22Rv1 (cell line): Measurements from ENCODE around the gene DKC1.
"Not testable (repeated sequence)": the region's sequence is repeated elsewhere in the genome, so short reads cannot be mapped to it uniquely, and the experiment has no call there.

ENCODE experiments used
- H3K27ac ChIP-seq: fragments of 450-650 bp; 2 replicates; pipeline ENCODE4 v1.5.1; 2017
- CTCF ChIP-seq: fragments of 450-650 bp; IDR thresholded peaks from 2 replicates; pipeline ENCODE4 v1.5.1; 2017; ENCODE audit warnings: mild to moderate bottlenecking
- ZFX ChIP-seq: fragments of 450-650 bp; IDR thresholded peaks from 2 replicates; pipeline ENCODE4 v1.6.1; 2017; ENCODE audit warnings: antibody characterized with exemption, borderline replicate concordance

DKC1 gene

DNA sequence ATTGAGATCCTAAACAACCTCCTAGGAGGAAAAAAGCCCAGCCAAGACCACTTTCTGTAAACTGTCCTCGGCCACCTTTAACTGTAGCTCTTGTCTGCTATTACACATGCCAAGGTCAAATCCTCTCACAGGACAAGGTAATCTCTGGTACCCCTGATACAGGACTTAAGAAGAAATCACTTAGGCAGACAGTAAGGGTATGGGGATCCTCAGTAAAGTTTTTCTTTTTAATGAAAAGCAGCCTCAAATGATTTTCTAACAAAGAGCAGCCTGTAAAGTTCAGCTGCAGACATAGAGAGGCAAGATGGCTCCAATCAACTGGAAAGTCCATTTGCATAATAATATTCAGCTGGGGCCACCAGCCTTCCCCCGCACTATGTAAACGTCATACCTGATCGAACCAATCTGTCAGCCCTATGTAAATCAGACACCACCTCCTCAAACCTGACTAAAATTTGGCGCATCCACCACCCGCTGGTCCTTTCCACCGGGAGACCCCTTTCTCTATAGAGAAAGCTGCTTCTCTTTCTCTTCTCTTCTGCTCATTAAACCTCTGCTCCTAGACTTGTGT is 57.2 kb downstream of the DKC1 start:
- no peak overlapping the region for H3K27ac ChIP-seq
- TF ChIP-seq ZFX (no peak), CTCF (no peak)

- TF ChIP-seq ZFX (no peak), CTCF (no peak)
- H3K27ac ChIP-seq, result no peak overlapping the region
These were observed 58.9 kb downstream of the DKC1 start for GRCh38 chrX:154821523-154821922.

- H3K27ac ChIP-seq, result no peak overlapping the region
- TF ChIP-seq CTCF (no peak), ZFX (no peak)
These were observed 59.4 kb downstream of the DKC1 start for GRCh38 chrX:154822029-154822428.

GRCh38 chrX:154824638-154825037 is 62.0 kb downstream of the DKC1 start:
- H3K27ac ChIP-seq, result no peak overlapping the region
- TF ChIP-seq ZFX, result no peak
- TF ChIP-seq CTCF, result no peak

DNA sequence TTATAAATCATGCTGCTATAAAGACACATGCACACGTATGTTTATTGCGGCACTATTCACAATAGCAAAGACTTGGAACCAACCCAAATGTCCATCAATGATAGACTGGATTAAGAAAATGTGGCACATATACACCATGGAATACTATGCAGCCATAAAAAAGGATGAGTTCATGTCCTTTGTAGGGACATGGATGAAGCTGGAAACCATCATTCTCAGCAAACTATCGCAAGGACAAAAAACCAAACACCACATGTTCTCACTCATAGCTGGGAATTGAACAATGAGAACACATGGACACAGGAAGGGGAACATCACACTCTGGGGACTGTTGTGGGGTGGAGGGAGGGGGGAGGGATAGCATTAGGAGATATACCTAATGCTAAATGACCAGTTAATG is 62.9 kb downstream of the DKC1 start:
- H3K27ac ChIP-seq, result not testable (repeated sequence)
